Measurements from ENCODE around the gene SECISBP2.

DNA sequence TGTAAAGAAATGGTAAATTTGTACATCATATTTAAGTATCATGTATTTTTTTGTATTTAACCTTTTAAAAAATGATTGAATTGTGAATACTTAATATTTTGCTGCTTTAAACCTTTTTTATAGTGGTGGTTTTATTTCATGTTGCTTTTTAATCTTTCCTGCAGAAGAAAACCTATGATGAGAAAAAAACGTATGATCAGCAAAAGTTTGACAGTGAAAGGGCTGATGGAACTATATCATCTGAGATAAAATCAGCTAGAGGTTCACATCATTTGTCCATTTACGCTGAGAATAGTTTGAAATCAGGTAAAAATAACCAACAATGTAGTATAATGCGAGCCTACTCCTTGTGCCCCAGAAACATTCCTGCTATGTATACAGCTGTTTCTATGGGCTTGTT lies 7.4 kb downstream of the SECISBP2 start:
- TF ChIP-seq CTCF (tag by site-specific recombination; IDR thresholded peaks at IDR 0.05) (no peak), ZNF121 (tag by site-specific recombination; IDR thresholded peaks at IDR 0.05) (no peak), ZNF311 (tag by site-specific recombination; IDR thresholded peaks at IDR 0.05; ENCODE audit: borderline replicate concordance) (no peak), ZSCAN18 (tag by site-specific recombination; IDR thresholded peaks at IDR 0.05) (no peak), ZNF274 (IDR thresholded peaks at IDR 0.05; ENCODE audit: low read length) (no peak), ZNF274 (tag by site-specific recombination; IDR thresholded peaks at IDR 0.05; ENCODE audit: borderline replicate concordance) (no peak)
